Muscle of leg (tissue), 16 donors: ENCODE measurements around the gene ZNF622. TPM values are rescaled to one million over a fixed set of nuclear protein-coding genes. Genes with fewer than 3 reads are reported as not detected.
A peak's percentile ranks its signal among the peaks of the same experiment; 100 is the strongest.

ENCODE experiments used
- DNase-seq: peaks from one replicate; pipeline ENCODE4 v3.0.0; 2013
- H3K27ac ChIP-seq: one replicate; pipeline ENCODE4 v1.5.1; 2013; ENCODE audit warnings: mild to moderate bottlenecking, low read length, control low read depth
- H3K27me3 ChIP-seq: one replicate; pipeline ENCODE4 v1.6.1; 2013; ENCODE audit warnings: low read length; ENCODE audit not compliant: control insufficient read depth, insufficient read depth
- H3K36me3 ChIP-seq: one replicate; pipeline ENCODE4 v1.6.1; 2013; ENCODE audit warnings: low read length; ENCODE audit not compliant: control insufficient read depth, insufficient read depth
- H3K4me1 ChIP-seq: one replicate; pipeline ENCODE4 v1.6.1; 2013; ENCODE audit warnings: low read length; ENCODE audit not compliant: control insufficient read depth, insufficient read depth
- H3K4me3 ChIP-seq: one replicate; pipeline ENCODE4 v1.5.1; 2013; ENCODE audit warnings: low read length, control low read depth
- H3K9me3 ChIP-seq: replicated peaks from 2 replicates; pipeline ENCODE4 v1.6.1; 2013; ENCODE audit warnings: low read depth, low read length; ENCODE audit not compliant: control insufficient read depth
- WGBS: methylation state at CpG from one replicate; pipeline ENCODE4 v1.1.5; 2013; ENCODE audit warnings: missing lambda C conversion rate; ENCODE audit not compliant: insufficient coverage; 5-methylcytosine and 5-hydroxymethylcytosine counted together
- long read RNA-seq, 11 donors: transcript quantifications; one replicate each; lab custom pipeline, GENCODE V29; 2026
- polyA plus RNA-seq, 8 donors: library from polyadenylated mRNA; unstranded; fragments of 120-200 nt; gene quantifications; one replicate each; pipeline versions ENCODE4 v1.2.1 to v1.2.3, GENCODE V29; 2013; ENCODE audit warnings: inconsistent platforms in 1 of 8, low replicate concordance in 1 of 8; ENCODE audit not compliant: insufficient read length in 8 of 8, insufficient read depth in 1 of 8
- total RNA-seq: library from RNA; stranded (reverse); fragments of 120-200 nt; gene quantifications from one replicate; pipeline ENCODE4 v1.2.4, GENCODE V29; 2013

ZNF622 gene
- 23.1 TPM for total RNA-seq
- 10 to 100 TPM; 20.8 to 22.3 (median 21.8) TPM for polyA plus RNA-seq
- long read RNA-seq, donor 1, transcript ZNF622-201 (6 exons, 1,699 nt): major isoform, 6 of 6 reads
- long read RNA-seq, donor 1, partial matches to known transcripts: 0 of 6 reads
- long read RNA-seq, donor 1, other reads (novel, unspliced or antisense): 0 of 6 reads
- long read RNA-seq, donor 2: 0 reads
- long read RNA-seq, donor 3, transcript ZNF622-201 (6 exons, 1,699 nt): major isoform, 11 of 16 reads
- long read RNA-seq, donor 3, partial matches to known transcripts: 5 of 16 reads
- long read RNA-seq, donor 3, other reads (novel, unspliced or antisense): 0 of 16 reads
- long read RNA-seq, donor 4, partial matches to known transcripts: 0 of 4 reads
- long read RNA-seq, donor 4, other reads (novel, unspliced or antisense): 0 of 4 reads
- long read RNA-seq, donor 5, transcript ZNF622-201 (6 exons, 1,699 nt): major isoform, 17 of 36 reads
- long read RNA-seq, donor 5, partial matches to known transcripts: 19 of 36 reads
- long read RNA-seq, donor 5, other reads (novel, unspliced or antisense): 0 of 36 reads
- long read RNA-seq, donor 6, transcript ZNF622-201 (6 exons, 1,699 nt): major isoform, 15 of 24 reads
- long read RNA-seq, donor 6, partial matches to known transcripts: 9 of 24 reads
- long read RNA-seq, donor 6, other reads (novel, unspliced or antisense): 0 of 24 reads
- long read RNA-seq, donor 7, transcript ZNF622-201 (6 exons, 1,699 nt): major isoform, 9 of 9 reads
- long read RNA-seq, donor 7, partial matches to known transcripts: 0 of 9 reads
- long read RNA-seq, donor 7, other reads (novel, unspliced or antisense): 0 of 9 reads
- long read RNA-seq, donor 8, partial matches to known transcripts: 0 of 4 reads
- long read RNA-seq, donor 8, other reads (novel, unspliced or antisense): 0 of 4 reads
- long read RNA-seq, donor 9, transcript ZNF622-201 (6 exons, 1,699 nt): major isoform, 5 of 5 reads
- long read RNA-seq, donor 9, partial matches to known transcripts: 0 of 5 reads
- long read RNA-seq, donor 9, other reads (novel, unspliced or antisense): 0 of 5 reads
- long read RNA-seq, donor 10, transcript ZNF622-201 (6 exons, 1,699 nt): major isoform, 5 of 5 reads
- long read RNA-seq, donor 10, partial matches to known transcripts: 0 of 5 reads
- long read RNA-seq, donor 10, other reads (novel, unspliced or antisense): 0 of 5 reads
- long read RNA-seq, donor 11, partial matches to known transcripts: 6 of 9 reads
- long read RNA-seq, donor 11, other reads (novel, unspliced or antisense): 0 of 9 reads

DNA sequence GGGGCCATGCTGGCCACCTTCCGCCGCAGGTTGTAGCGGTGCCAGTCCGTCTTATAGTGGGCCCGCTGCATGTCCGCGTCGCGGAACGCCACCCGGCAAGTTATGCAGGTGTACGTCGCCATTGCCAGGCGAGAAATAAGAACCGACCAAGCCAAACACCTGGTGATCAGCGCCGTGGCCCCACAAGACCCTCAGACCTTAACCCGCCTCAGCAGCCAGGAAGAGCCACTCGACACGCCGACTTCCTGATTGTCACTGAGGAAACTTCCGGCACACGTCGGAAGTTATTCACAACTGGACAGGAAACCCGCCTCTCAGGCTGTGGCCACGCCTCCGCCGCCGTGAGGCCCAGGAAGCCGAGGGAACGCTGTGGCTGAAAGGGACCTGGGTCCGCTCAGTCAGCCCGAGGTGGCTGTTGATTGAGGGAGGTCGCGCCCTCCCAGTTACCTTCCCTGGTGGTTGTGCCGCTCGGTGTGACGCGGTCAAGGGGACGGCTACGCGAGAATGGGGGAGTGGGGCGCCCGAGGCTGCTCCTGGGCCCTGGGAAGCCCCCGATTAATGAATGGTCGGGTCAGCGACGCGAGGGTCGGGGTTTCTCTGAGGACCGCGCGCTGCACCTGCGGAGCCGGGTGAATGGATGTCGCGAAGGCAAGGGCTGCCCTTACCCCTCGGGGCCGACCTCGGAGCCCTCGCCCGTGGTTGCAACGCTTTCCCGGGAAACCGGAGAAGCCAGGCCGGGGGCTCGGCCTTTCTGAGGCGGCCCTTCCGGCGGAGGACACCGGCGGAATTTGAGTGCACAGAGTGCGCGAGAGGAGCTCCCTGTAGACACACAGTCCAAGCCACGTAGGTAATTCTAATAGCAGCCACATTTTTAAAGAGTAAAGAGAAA lies at the start of gene ZNF622:
Gene ZNF622 (minus strand): TSS at position 257 of the 889 bp plus-strand sequence. CDS start 135 bp downstream, at position 122.
- no peaks in the 10 kb centered on the region for H3K27me3 ChIP-seq
- H3K4me1 ChIP-seq: peaks cover 31% of the 10 kb centered on the region
- no peaks in the 10 kb centered on the region for H3K9me3 ChIP-seq
- DNase-seq: peak; percentile 98
- peak within 1 kb of the TSS; percentile 92 for H3K4me3 ChIP-seq
- WGBS: under 1% methylated on average over 62 of the region's 75 CpGs
- peak within 1 kb of the TSS; percentile 86 for H3K27ac ChIP-seq
- peaks cover 27% of the 10 kb centered on the region for H3K36me3 ChIP-seq

DNA sequence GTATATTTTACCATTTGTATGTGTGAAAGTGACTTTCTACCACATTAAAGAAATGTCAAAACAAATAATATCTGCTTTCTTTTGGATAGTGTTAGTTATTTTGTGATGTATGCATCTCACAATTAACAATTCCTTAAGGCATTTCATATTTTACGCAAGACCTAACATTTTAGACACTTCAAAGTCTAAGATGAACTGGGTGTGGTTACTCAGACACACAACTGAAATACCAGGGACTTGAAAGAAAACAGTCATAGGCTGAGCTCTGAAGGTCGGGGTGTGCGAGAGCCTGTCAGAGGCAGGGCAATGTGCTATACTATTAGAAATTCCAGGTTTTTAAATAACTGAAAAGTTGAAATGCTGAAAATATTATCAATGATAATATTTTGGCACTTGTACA lies 44.5 kb upstream of the ZNF622 start:
- no peak for DNase-seq
- no peaks in the 10 kb centered on the region for H3K9me3 ChIP-seq
- H3K36me3 ChIP-seq: no peaks in the 10 kb centered on the region
- H3K27me3 ChIP-seq: no peaks in the 10 kb centered on the region
- no CpG with 5 or more reads among the region's 3 CpGs for WGBS
- no peak overlapping the region for H3K4me3 ChIP-seq
- peaks cover 3% of the 10 kb centered on the region for H3K4me1 ChIP-seq
- no peak overlapping the region for H3K27ac ChIP-seq

- 26% methylated on average over 3 of the region's 15 CpGs for WGBS
- DNase-seq: peak; percentile 59
- Histone ChIP-seq H3K27ac (peak overlapping the region; percentile 88), H3K27me3 (no peaks in the 10 kb centered on the region), H3K36me3 (no peaks in the 10 kb centered on the region), H3K9me3 (no peaks in the 10 kb centered on the region), H3K4me1 (peaks cover 3% of the 10 kb centered on the region), H3K4me3 (peak overlapping the region; percentile 43)
Measured at GRCh38 chr5:16508730-16509531, 43.3 kb upstream of the ZNF622 start.

DNA sequence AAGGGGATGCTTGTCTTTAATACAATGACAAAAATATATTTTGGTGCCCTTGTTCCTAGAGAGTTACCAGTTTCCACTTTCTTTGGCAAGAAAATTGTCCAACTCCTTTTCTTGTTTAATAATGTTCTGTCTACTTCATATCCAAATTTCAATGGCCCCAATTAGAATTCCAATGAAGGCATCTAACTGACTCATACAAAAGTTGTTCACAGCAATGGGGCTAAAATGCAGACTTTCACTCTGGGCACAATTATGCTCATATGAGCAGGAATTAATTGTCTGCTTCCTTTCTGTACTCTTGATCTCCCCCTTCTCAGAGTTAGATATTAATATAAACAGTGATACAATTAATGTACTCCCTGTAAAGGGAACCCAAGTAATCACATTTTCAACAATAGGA lies 42.1 kb upstream of the ZNF622 start:
- peaks cover 5% of the 10 kb centered on the region for H3K4me1 ChIP-seq
- no peaks in the 10 kb centered on the region for H3K9me3 ChIP-seq
- no peak for DNase-seq
- peak overlapping the region; percentile 88 for H3K27ac ChIP-seq
- H3K36me3 ChIP-seq: no peaks in the 10 kb centered on the region
- no peaks in the 10 kb centered on the region for H3K27me3 ChIP-seq
- peak overlapping the region; percentile 43 for H3K4me3 ChIP-seq

DNA sequence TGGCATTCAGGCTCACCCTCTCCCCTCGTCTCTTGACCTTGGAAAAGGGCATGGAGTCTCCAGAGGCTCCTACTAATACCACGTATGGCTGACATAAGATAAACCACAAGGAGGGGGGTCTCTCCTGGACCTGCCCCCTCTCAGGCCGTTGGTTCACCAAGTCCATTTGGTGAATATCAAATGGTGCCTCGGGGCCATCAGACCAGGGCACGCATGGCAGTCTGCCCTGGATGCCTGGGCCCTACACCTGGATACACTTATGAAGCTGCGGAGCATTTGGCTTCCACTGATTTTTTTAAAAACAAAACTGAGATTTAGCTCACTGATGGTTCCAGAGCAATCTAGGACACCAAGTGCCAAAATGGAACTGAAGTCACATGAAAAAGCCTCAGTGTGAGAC lies 40.3 kb upstream of the ZNF622 start:
- DNase-seq: no peak
- H3K4me1 ChIP-seq: peaks cover 5% of the 10 kb centered on the region
- H3K27ac ChIP-seq: peak overlapping the region; percentile 67
- no peaks in the 10 kb centered on the region for H3K36me3 ChIP-seq
- H3K27me3 ChIP-seq: no peaks in the 10 kb centered on the region
- no peaks in the 10 kb centered on the region for H3K9me3 ChIP-seq
- 68% methylated on average over 6 of the region's 6 CpGs for WGBS
- peak overlapping the region; percentile 43 for H3K4me3 ChIP-seq

- Histone ChIP-seq H3K27ac (peak overlapping the region; percentile 67), H3K9me3 (no peaks in the 10 kb centered on the region), H3K4me1 (peaks cover 5% of the 10 kb centered on the region), H3K36me3 (no peaks in the 10 kb centered on the region), H3K4me3 (peak overlapping the region; percentile 43), H3K27me3 (no peaks in the 10 kb centered on the region)
- no peak for DNase-seq
- 78% methylated on average over 17 of the region's 17 CpGs for WGBS
Measured at GRCh38 chr5:16505140-16505891, 39.7 kb upstream of the ZNF622 start.

- no peak overlapping the region for H3K4me3 ChIP-seq
- no peaks in the 10 kb centered on the region for H3K36me3 ChIP-seq
- peaks cover 5% of the 10 kb centered on the region for H3K4me1 ChIP-seq
- H3K27me3 ChIP-seq: no peaks in the 10 kb centered on the region
- WGBS: 95% methylated on average over 6 of the region's 10 CpGs
- no peak overlapping the region for H3K27ac ChIP-seq
- no peak for DNase-seq
- H3K9me3 ChIP-seq: no peaks in the 10 kb centered on the region
Measured at GRCh38 chr5:16504571-16504970, 39.0 kb upstream of the ZNF622 start.

GRCh38 chr5:16502866-16503265 lies 37.3 kb upstream of the ZNF622 start:
- DNase-seq: no peak
- WGBS: 80% methylated on average over 1 of the region's 3 CpGs
- no peaks in the 10 kb centered on the region for H3K9me3 ChIP-seq
- no peak overlapping the region for H3K4me3 ChIP-seq
- H3K27me3 ChIP-seq: no peaks in the 10 kb centered on the region
- H3K36me3 ChIP-seq: no peaks in the 10 kb centered on the region
- H3K4me1 ChIP-seq: peaks cover 3% of the 10 kb centered on the region
- no peak overlapping the region for H3K27ac ChIP-seq
